Measurements from ENCODE around the gene SCYGR8. TPM values are rescaled to one million over a fixed set of nuclear protein-coding genes. Genes with fewer than 3 reads are reported as not detected.

SCYGR8 gene
- total RNA-seq, 1 donor from 2014 or later: not detected

- peak; percentile 65 for DNase-seq (ENCODE audit: extremely low spot score, unreplicated experiment)
- TF ChIP-seq CTCF (IDR thresholded peaks at IDR 0.05): no peak
- Mint-ChIP-seq H3K9me3 (ENCODE audit: unreplicated experiment) (no peaks in the 10 kb centered on the region), H3K27ac (ENCODE audit: unreplicated experiment) (no peak overlapping the region), H3K36me3 (ENCODE audit: unreplicated experiment) (no peaks in the 10 kb centered on the region), H3K4me1 (ENCODE audit: unreplicated experiment) (no peaks in the 10 kb centered on the region), H3K27me3 (ENCODE audit: unreplicated experiment) (no peaks in the 10 kb centered on the region), H3K4me3 (ENCODE audit: unreplicated experiment) (no peak overlapping the region)
Measured at GRCh38 chr2:227780981-227781615, 35.4 kb downstream of the SCYGR8 start.

- no peak for TF ChIP-seq CTCF (IDR thresholded peaks at IDR 0.05)
- no peak overlapping the region for H3K4me3 Mint-ChIP-seq (ENCODE audit: unreplicated experiment)
- H3K9me3 Mint-ChIP-seq (ENCODE audit: unreplicated experiment): no peaks in the 10 kb centered on the region
- no peak overlapping the region for H3K27ac Mint-ChIP-seq (ENCODE audit: unreplicated experiment)
- no peaks in the 10 kb centered on the region for H3K4me1 Mint-ChIP-seq (ENCODE audit: unreplicated experiment)
- H3K36me3 Mint-ChIP-seq (ENCODE audit: unreplicated experiment): no peaks in the 10 kb centered on the region
- no peaks in the 10 kb centered on the region for H3K27me3 Mint-ChIP-seq (ENCODE audit: unreplicated experiment)
- DNase-seq (ENCODE audit: extremely low spot score, unreplicated experiment): peak; percentile 65
Measured at GRCh38 chr2:227781841-227782240, 36.1 kb downstream of the SCYGR8 start.

GRCh38 chr2:227782804-227783203 lies 37.1 kb downstream of the SCYGR8 start:
- H3K36me3 Mint-ChIP-seq (ENCODE audit: unreplicated experiment): no peaks in the 10 kb centered on the region
- peak; percentile 48 for DNase-seq (ENCODE audit: extremely low spot score, unreplicated experiment)
- H3K27me3 Mint-ChIP-seq (ENCODE audit: unreplicated experiment): no peaks in the 10 kb centered on the region
- no peak for TF ChIP-seq CTCF (IDR thresholded peaks at IDR 0.05)
- H3K27ac Mint-ChIP-seq (ENCODE audit: unreplicated experiment): no peak overlapping the region
- H3K9me3 Mint-ChIP-seq (ENCODE audit: unreplicated experiment): no peaks in the 10 kb centered on the region
- no peak overlapping the region for H3K4me3 Mint-ChIP-seq (ENCODE audit: unreplicated experiment)
- H3K4me1 Mint-ChIP-seq (ENCODE audit: unreplicated experiment): no peaks in the 10 kb centered on the region

GRCh38 chr2:227783404-227784138 lies 37.9 kb downstream of the SCYGR8 start:
- peak; percentile 53 for DNase-seq (ENCODE audit: extremely low spot score, unreplicated experiment)
- Mint-ChIP-seq H3K9me3 (ENCODE audit: unreplicated experiment) (peaks cover 4% of the 10 kb centered on the region), H3K4me3 (ENCODE audit: unreplicated experiment) (no peak overlapping the region), H3K36me3 (ENCODE audit: unreplicated experiment) (no peaks in the 10 kb centered on the region), H3K27me3 (ENCODE audit: unreplicated experiment) (no peaks in the 10 kb centered on the region), H3K27ac (ENCODE audit: unreplicated experiment) (no peak overlapping the region), H3K4me1 (ENCODE audit: unreplicated experiment) (no peaks in the 10 kb centered on the region)
- no peak for TF ChIP-seq CTCF (IDR thresholded peaks at IDR 0.05)

GRCh38 chr2:227785293-227785692 lies 39.6 kb downstream of the SCYGR8 start:
- TF ChIP-seq CTCF (IDR thresholded peaks at IDR 0.05): no peak
- Mint-ChIP-seq H3K27ac (ENCODE audit: unreplicated experiment) (no peak overlapping the region), H3K36me3 (ENCODE audit: unreplicated experiment) (no peaks in the 10 kb centered on the region), H3K9me3 (ENCODE audit: unreplicated experiment) (peaks cover 6% of the 10 kb centered on the region), H3K4me1 (ENCODE audit: unreplicated experiment) (peaks cover 3% of the 10 kb centered on the region), H3K27me3 (ENCODE audit: unreplicated experiment) (no peaks in the 10 kb centered on the region), H3K4me3 (ENCODE audit: unreplicated experiment) (no peak overlapping the region)
- DNase-seq (ENCODE audit: extremely low spot score, unreplicated experiment): no peak
